Colonic mucosa (tissue), 4 donors: Measurements from ENCODE around the gene GCSAML. TPM values are rescaled to one million over a fixed set of nuclear protein-coding genes. Genes with fewer than 3 reads are reported as not detected.

Experiments used
- DNase-seq: peaks from one replicate; pipeline ENCODE4 v3.0.0-alpha.2; 2020
- H3K27ac ChIP-seq: fragments of 200-600 bp; one replicate; pipeline ENCODE4 v1.8.0; 2021
- H3K27me3 ChIP-seq: fragments of 200-600 bp; one replicate; pipeline ENCODE4 v1.8.0; 2021
- H3K36me3 ChIP-seq: fragments of 200-600 bp; one replicate; pipeline ENCODE4 v1.8.0; 2021
- H3K4me1 ChIP-seq: fragments of 200-600 bp; one replicate; pipeline ENCODE4 v1.8.0; 2021; ENCODE audit warnings: mild to moderate bottlenecking
- H3K4me3 ChIP-seq: fragments of 200-600 bp; one replicate; pipeline ENCODE4 v1.8.0; 2021
- H3K9ac ChIP-seq, 2 donors: one replicate each; pipeline ENCODE4 v1.7.0; 2013; ENCODE audit warnings: control low read depth in 2 of 2, low read depth in 2 of 2, low read length in 2 of 2
- H3K9me3 ChIP-seq: fragments of 200-600 bp; one replicate; pipeline ENCODE4 v1.8.0; 2021
- intact Hi-C: fragments of 100-400 bp; cut with DNase I; formaldehyde crosslinking; loops from one replicate; pipeline ENCODE4 v1.14.1; 2022
- total RNA-seq, 2 donors: library from RNA; stranded (reverse); fragmentation: NEBNext Ultra II Directional in 1 of 2; extraction: Animal tissue kit (Norgen Biotek cat#: 25700) in 1 of 2; gene quantifications; one replicate each; pipeline ENCODE4 v1.2.1, GENCODE V29; 2021
- TF ChIP-seq, protein P1 (sequence below): fragments of 200-600 bp; IDR thresholded peaks from one replicate; pipeline ENCODE4 v1.8.0; 2022; ENCODE audit warnings: antibody characterized with exemption, mild to moderate bottlenecking
- donor health status: healthy.
- donor health status: DM: no; HTN: no; CAD: no.
- donor health status: DM: no; HTN: no; CAD: no.

Gene GCSAML
- total RNA-seq, 2 donors from 2014 or later = 0.40 to 0.48 TPM

DNA sequence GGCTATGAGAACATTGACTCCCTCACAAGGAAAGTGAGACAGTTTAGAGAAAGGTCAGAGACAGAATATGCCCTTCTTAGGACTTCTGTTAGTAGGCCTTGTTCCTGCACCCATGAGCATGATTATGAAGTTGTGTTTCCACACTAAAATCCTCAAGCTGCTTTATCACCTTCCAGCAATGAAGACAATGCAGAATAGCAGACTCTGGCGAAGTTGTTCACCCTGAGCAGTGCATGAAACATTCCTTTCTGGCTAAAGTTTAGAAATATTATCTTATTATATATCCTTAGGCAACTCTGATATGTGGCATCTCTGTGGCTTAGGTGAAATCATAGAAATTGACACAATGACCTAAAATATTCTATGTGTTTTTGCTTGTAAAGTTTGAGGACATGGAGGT is 25.3 kb downstream of the GCSAML start:
- Histone ChIP-seq H3K36me3 (no peaks in the 10 kb centered on the region), H3K4me3 (no peak overlapping the region), H3K9ac (no peak overlapping the region), H3K4me1 (no peaks in the 10 kb centered on the region), H3K9me3 (no peaks in the 10 kb centered on the region), H3K27me3 (no peaks in the 10 kb centered on the region), H3K27ac (no peak overlapping the region)
- DNase-seq = no peak
- TF ChIP-seq, protein P1, sequence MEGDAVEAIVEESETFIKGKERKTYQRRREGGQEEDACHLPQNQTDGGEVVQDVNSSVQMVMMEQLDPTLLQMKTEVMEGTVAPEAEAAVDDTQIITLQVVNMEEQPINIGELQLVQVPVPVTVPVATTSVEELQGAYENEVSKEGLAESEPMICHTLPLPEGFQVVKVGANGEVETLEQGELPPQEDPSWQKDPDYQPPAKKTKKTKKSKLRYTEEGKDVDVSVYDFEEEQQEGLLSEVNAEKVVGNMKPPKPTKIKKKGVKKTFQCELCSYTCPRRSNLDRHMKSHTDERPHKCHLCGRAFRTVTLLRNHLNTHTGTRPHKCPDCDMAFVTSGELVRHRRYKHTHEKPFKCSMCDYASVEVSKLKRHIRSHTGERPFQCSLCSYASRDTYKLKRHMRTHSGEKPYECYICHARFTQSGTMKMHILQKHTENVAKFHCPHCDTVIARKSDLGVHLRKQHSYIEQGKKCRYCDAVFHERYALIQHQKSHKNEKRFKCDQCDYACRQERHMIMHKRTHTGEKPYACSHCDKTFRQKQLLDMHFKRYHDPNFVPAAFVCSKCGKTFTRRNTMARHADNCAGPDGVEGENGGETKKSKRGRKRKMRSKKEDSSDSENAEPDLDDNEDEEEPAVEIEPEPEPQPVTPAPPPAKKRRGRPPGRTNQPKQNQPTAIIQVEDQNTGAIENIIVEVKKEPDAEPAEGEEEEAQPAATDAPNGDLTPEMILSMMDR = no peak
- intact Hi-C loops = no loop called here

DNA sequence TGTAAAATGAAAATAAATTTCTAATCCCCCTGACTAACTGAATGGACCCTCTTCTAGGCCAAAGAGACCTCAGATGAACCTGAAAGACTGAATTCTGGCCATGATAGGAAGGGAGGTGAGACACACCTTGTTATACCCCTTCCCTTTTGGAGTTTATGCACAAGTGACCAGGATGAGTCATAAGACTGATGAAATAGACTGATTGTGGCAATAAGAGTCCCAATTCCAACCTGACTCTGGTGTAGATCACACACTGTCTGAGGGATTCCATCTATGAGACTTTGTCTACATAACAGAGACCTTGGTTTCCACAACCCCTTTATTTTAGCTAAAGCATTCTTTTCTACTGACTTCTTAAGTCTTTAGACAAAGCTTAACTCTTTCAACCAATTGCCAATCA is 25.7 kb downstream of the GCSAML start:
- H3K4me3 ChIP-seq = no peak overlapping the region
- DNase-seq = no peak
- no peak overlapping the region for H3K27ac ChIP-seq
- intact Hi-C loops = loop anchor here (5.0 kb wide), 1 partner anchor 182 kb away; no protein-coding TSS in a partner anchor
- no peaks in the 10 kb centered on the region for H3K4me1 ChIP-seq
- TF ChIP-seq, protein P1 = no peak
- H3K9ac ChIP-seq = no peak overlapping the region
- no peaks in the 10 kb centered on the region for H3K27me3 ChIP-seq
- H3K36me3 ChIP-seq = no peaks in the 10 kb centered on the region
- H3K9me3 ChIP-seq = no peaks in the 10 kb centered on the region

DNA sequence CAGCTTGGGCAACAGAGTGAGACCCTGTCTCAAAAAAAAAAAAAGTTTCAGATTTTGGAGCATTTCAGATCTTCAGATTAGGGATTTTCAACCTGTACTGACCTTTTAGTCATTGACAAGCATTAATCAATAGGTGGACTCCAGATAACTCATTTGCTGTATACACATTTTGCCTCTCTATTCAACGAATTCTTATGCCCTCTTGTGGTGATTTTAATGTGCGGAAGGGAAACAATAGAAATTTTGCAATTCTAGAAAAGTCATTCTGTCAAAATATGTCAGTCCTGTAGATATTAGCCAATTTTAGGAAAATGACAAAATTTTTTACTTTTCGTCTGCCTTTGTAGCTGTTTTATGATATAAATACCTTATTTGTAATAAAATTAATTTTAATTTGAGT is 27.6 kb downstream of the GCSAML start:
- intact Hi-C loops = loop anchor here (5.0 kb wide), 1 partner anchor 184 kb away; no protein-coding TSS in a partner anchor
- no peak overlapping the region for H3K4me3 ChIP-seq
- TF ChIP-seq, protein P1 = peak; percentile 17
- no peak overlapping the region for H3K9ac ChIP-seq
- H3K4me1 ChIP-seq = no peaks in the 10 kb centered on the region
- H3K27ac ChIP-seq = no peak overlapping the region
- no peaks in the 10 kb centered on the region for H3K9me3 ChIP-seq
- no peaks in the 10 kb centered on the region for H3K27me3 ChIP-seq
- no peak for DNase-seq
- no peaks in the 10 kb centered on the region for H3K36me3 ChIP-seq

DNA sequence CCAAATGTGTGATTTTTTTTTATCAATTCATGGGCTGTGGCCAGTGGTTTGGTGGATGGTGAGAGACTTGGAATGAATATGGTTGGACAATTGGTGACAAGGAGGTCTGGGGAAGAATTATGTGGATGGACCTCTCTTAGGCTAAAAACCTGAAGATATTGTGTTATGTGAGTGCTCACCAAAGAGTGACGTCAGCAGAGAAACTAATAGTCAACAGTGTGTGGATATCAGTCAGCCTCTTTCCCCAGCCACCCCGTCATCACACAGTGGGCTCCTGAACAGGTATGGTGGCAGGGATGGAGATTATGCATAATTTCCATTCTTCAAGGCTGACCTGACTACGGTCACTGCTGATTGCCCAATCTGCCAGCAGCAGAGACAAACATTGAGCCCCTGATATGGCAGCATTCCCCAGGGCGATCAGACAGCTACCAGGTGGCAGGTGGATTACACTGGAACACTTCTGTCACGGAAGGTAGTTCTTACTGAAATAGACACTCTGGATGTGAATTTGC is 30.1 kb downstream of the GCSAML start:
- no peak overlapping the region for H3K4me3 ChIP-seq
- H3K4me1 ChIP-seq = no peaks in the 10 kb centered on the region
- no peak for DNase-seq
- TF ChIP-seq, protein P1 = no peak
- H3K27ac ChIP-seq = no peak overlapping the region
- no peak overlapping the region for H3K9ac ChIP-seq
- H3K27me3 ChIP-seq = no peaks in the 10 kb centered on the region
- H3K36me3 ChIP-seq = no peaks in the 10 kb centered on the region
- no peaks in the 10 kb centered on the region for H3K9me3 ChIP-seq
- intact Hi-C loops = loop anchor here (5.0 kb wide), 1 partner anchor 187 kb away; no protein-coding TSS in a partner anchor

DNA sequence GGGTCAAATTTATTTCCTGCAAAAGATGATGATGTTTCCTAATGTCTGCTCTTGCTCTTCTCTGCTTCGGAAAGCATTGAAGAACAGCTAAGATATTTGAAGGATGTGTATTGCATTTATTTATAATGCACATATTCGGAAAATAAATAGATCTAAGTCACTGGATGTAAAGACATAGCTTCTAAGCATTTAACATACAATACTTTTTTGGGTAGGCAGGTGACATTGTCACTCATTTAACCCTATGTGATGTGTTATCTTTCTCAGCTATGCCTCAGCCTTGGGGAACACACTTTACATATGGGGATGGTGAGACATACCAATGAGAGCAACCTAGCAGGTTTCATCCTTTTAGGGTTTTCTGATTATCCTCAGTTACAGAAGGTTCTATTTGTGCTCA is 39.1 kb downstream of the GCSAML start, which contains the start of gene OR2G2:
Gene OR2G2 (plus strand): TSS at position 301 of the 400 bp plus-strand sequence. CDS start 0 bp downstream, at position 301.
- Histone ChIP-seq H3K9me3 (no peaks in the 10 kb centered on the region), H3K9ac (no peak within 1 kb of the TSS), H3K4me3 (no peak within 1 kb of the TSS), H3K27me3 (no peaks in the 10 kb centered on the region), H3K4me1 (no peaks in the 10 kb centered on the region), H3K27ac (no peak within 1 kb of the TSS), H3K36me3 (no peaks in the 10 kb centered on the region)
- TF ChIP-seq, protein P1 = no peak
- no peak for DNase-seq
- intact Hi-C loops = no loop called here
